HG02970 (cell line): ENCODE data around the gene TTI1.

Experiments used
- ATAC-seq: cut with Tn5 transposase; IDR thresholded peaks from one replicate; pipeline ENCODE4 v1.9.1; 2021; ENCODE audit warnings: mild to moderate bottlenecking, moderate library complexity, moderate number of reproducible peaks; ENCODE audit not compliant: unreplicated experiment, low FRiP score

Gene TTI1

GRCh38 chr20:37939701-37940560 is 93.3 kb downstream of the TTI1 start:
- ATAC-seq = no peak

- ATAC-seq = no peak
Measured at GRCh38 chr20:37938954-37939353, 94.3 kb downstream of the TTI1 start.

- ATAC-seq = no peak
Measured at GRCh38 chr20:37938181-37938750, 95.0 kb downstream of the TTI1 start.

- no peak for ATAC-seq
Measured at GRCh38 chr20:37937686-37938085, 95.6 kb downstream of the TTI1 start.

GRCh38 chr20:37936451-37936850 is 96.8 kb downstream of the TTI1 start:
- no peak for ATAC-seq

- no peak for ATAC-seq
Measured at GRCh38 chr20:37936041-37936440, 97.2 kb downstream of the TTI1 start.

GRCh38 chr20:37935435-37935834 is 97.8 kb downstream of the TTI1 start:
- ATAC-seq = no peak

GRCh38 chr20:37934634-37935375 is 98.5 kb downstream of the TTI1 start:
- ATAC-seq = no peak

GRCh38 chr20:37933786-37934633 is 99.2 kb downstream of the TTI1 start:
- no peak for ATAC-seq
